ENCODE results near the gene NAXD. TPM values are rescaled to one million over a fixed set of nuclear protein-coding genes. Genes with fewer than 3 reads are reported as not detected.

NAXD gene
- total RNA-seq, 2 experiments from 2014 or later, result 8.3 to 12.5 TPM

GRCh38 chr13:110570886-110571285 lies 44.5 kb upstream of the NAXD start:
- no peaks in the 10 kb centered on the region for H3K4me1 ChIP-seq (ENCODE audit: insufficient read depth, low read length, poor library complexity, severe bottlenecking)
- H3K27ac ChIP-seq (ENCODE audit: low read depth, low read length, poor library complexity, severe bottlenecking), result no peak overlapping the region
- H2AFZ ChIP-seq (ENCODE audit: low read length), result no peak overlapping the region
- TF ChIP-seq, protein P1, sequence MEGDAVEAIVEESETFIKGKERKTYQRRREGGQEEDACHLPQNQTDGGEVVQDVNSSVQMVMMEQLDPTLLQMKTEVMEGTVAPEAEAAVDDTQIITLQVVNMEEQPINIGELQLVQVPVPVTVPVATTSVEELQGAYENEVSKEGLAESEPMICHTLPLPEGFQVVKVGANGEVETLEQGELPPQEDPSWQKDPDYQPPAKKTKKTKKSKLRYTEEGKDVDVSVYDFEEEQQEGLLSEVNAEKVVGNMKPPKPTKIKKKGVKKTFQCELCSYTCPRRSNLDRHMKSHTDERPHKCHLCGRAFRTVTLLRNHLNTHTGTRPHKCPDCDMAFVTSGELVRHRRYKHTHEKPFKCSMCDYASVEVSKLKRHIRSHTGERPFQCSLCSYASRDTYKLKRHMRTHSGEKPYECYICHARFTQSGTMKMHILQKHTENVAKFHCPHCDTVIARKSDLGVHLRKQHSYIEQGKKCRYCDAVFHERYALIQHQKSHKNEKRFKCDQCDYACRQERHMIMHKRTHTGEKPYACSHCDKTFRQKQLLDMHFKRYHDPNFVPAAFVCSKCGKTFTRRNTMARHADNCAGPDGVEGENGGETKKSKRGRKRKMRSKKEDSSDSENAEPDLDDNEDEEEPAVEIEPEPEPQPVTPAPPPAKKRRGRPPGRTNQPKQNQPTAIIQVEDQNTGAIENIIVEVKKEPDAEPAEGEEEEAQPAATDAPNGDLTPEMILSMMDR (conservative IDR thresholded peaks at IDR 0.05; ENCODE audit: low read length), result no peak
- no peak for TF ChIP-seq EZH2phosphoT487 (IDR thresholded peaks at IDR 0.05; ENCODE audit: borderline replicate concordance, low read depth, low read length)
- BruUV-seq (replicated peaks), result no TSS peak
- intact Hi-C loops (cut with micrococcal nuclease; ENCODE audit: unreplicated experiment), result no loop called here
- no peaks in the 10 kb centered on the region for H3K9me2 ChIP-seq (ENCODE audit: insufficient read depth, low read length)
- H4K20me1 ChIP-seq (ENCODE audit: insufficient read depth, low read length), result no peaks in the 10 kb centered on the region
- no peaks in the 10 kb centered on the region for H3K79me2 ChIP-seq (ENCODE audit: insufficient read depth, low read depth, low read length)
- no peak overlapping the region for H3K4me2 ChIP-seq (ENCODE audit: low read length)
- POLR2A ChIA-PET, result no interaction called here
- no peak for DNase-seq (ENCODE audit: low spot score)
- H3K9me3 ChIP-seq (ENCODE audit: low read length), result no peaks in the 10 kb centered on the region
- H3K36me3 ChIP-seq (ENCODE audit: insufficient read depth, low read length), result no peaks in the 10 kb centered on the region
- H3K4me3 ChIP-seq (ENCODE audit: low read depth, low read length, poor library complexity, severe bottlenecking), result no peak overlapping the region
- CTCF ChIA-PET (ENCODE audit: unreplicated experiment), result no interaction called here

GRCh38 chr13:110571896-110572777 lies 43.2 kb upstream of the NAXD start:
- Histone ChIP-seq H3K4me3 (ENCODE audit: low read depth, low read length, poor library complexity, severe bottlenecking) (no peak overlapping the region), H3K36me3 (ENCODE audit: insufficient read depth, low read length) (no peaks in the 10 kb centered on the region), H3K79me2 (ENCODE audit: insufficient read depth, low read depth, low read length) (no peaks in the 10 kb centered on the region), H3K4me2 (ENCODE audit: low read length) (no peak overlapping the region), H3K9me3 (ENCODE audit: low read length) (no peaks in the 10 kb centered on the region), H3K9me2 (ENCODE audit: insufficient read depth, low read length) (no peaks in the 10 kb centered on the region), H3K4me1 (ENCODE audit: insufficient read depth, low read length, poor library complexity, severe bottlenecking) (no peaks in the 10 kb centered on the region), H4K20me1 (ENCODE audit: insufficient read depth, low read length) (no peaks in the 10 kb centered on the region), H2AFZ (ENCODE audit: low read length) (no peak overlapping the region), H3K27ac (ENCODE audit: low read depth, low read length, poor library complexity, severe bottlenecking) (no peak overlapping the region)
- intact Hi-C loops (cut with micrococcal nuclease; ENCODE audit: unreplicated experiment), result no loop called here
- no peak for DNase-seq (ENCODE audit: low spot score)
- ChIA-PET CTCF (ENCODE audit: unreplicated experiment) (no interaction called here), POLR2A (no interaction called here)
- TF ChIP-seq EZH2phosphoT487 (IDR thresholded peaks at IDR 0.05; ENCODE audit: borderline replicate concordance, low read depth, low read length), result no peak
- TF ChIP-seq, protein P1 (conservative IDR thresholded peaks at IDR 0.05; ENCODE audit: low read length), result no peak
- BruUV-seq (replicated peaks), result no TSS peak

DNA sequence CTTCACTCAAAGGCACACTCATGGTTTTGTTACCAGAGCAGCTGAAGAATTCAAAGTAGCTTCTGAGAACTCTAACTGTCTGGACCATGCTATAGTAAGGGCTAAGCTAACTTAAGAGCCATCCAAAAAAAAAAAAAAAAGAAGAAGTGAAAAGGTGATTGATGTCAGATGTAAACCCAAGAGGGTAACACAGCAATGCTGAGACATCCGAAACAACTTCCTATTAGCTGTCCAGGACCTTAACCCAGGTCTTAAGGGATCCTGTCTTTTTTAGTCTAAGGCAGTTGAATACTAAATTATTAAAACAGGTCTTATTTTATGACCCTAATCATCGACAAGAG lies 42.6 kb upstream of the NAXD start:
- intact Hi-C loops (cut with micrococcal nuclease; ENCODE audit: unreplicated experiment), result no loop called here
- Histone ChIP-seq H3K27ac (ENCODE audit: low read depth, low read length, poor library complexity, severe bottlenecking) (no peak overlapping the region), H2AFZ (ENCODE audit: low read length) (no peak overlapping the region), H3K4me2 (ENCODE audit: low read length) (no peak overlapping the region), H3K4me1 (ENCODE audit: insufficient read depth, low read length, poor library complexity, severe bottlenecking) (no peaks in the 10 kb centered on the region), H4K20me1 (ENCODE audit: insufficient read depth, low read length) (no peaks in the 10 kb centered on the region), H3K9me3 (ENCODE audit: low read length) (no peaks in the 10 kb centered on the region), H3K4me3 (ENCODE audit: low read depth, low read length, poor library complexity, severe bottlenecking) (no peak overlapping the region), H3K36me3 (ENCODE audit: insufficient read depth, low read length) (no peaks in the 10 kb centered on the region), H3K79me2 (ENCODE audit: insufficient read depth, low read depth, low read length) (no peaks in the 10 kb centered on the region), H3K9me2 (ENCODE audit: insufficient read depth, low read length) (no peaks in the 10 kb centered on the region)
- ChIA-PET POLR2A (no interaction called here), CTCF (ENCODE audit: unreplicated experiment) (no interaction called here)
- TF ChIP-seq, protein P1 (conservative IDR thresholded peaks at IDR 0.05; ENCODE audit: low read length), result no peak
- no peak for TF ChIP-seq EZH2phosphoT487 (IDR thresholded peaks at IDR 0.05; ENCODE audit: borderline replicate concordance, low read depth, low read length)
- no TSS peak for BruUV-seq (replicated peaks)
- no peak for DNase-seq (ENCODE audit: low spot score)
